SH-SY5Y (cell line): Measurements from ENCODE around the gene HEMK1.

Experiments used
- GATA2 ChIP-seq: IDR thresholded peaks from 2 replicates; pipeline ENCODE4 v1.6.1; 2011; ENCODE audit warnings: mild to moderate bottlenecking, low read depth, low read length
- GATA3 ChIP-seq: IDR thresholded peaks from 2 replicates; pipeline ENCODE4 v1.6.1; 2011; ENCODE audit warnings: low read depth, mild to moderate bottlenecking, low read length, moderate library complexity

DNA sequence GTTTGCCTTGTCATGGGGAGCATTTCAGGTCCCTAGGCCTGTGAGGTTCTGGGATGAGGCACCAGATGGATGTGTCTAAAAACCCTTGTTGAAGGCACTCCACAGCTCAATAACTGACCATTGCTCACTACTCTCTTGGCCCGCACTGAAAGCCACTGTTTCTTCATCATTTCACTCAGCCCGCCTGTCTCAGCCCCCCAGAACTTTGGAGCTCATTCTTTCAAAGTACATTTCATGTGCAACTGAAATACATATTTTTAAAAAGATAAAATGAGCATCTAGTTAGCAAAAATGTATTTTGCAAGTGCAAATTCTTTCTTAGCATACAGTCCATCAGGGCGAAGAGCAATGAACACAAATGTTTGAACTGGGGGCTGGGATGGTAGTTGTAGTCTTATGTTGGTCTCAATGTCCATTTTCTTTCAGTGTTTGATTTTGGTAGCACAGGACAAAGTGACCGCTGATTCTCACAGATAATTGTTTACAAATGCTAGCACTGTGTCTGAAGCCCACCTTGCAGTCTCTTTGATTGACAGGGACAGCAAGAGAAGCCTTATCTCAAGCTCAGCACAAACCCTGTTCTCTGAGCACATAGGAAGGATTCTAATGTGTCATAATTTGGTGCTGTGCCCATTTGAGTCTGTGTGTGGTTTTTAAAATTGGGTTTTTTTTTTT, 19.6 kb downstream of the HEMK1 start:
- no peak for TF ChIP-seq GATA2
- TF ChIP-seq GATA3, result no peak
